Stimulated activated CD4-positive, alpha-beta T cell treated with anti-CD3 and anti-CD28 coated beads, TNF-alpha, amount 100 ng/mL, for 48 hours (primary cell): ENCODE results near the gene RIPOR3.
"Not testable (repeated sequence)": the region's sequence is repeated elsewhere in the genome, so short reads cannot be mapped to it uniquely, and the experiment has no call there.

Source experiments
- DNase-seq, 3 donors: peaks; one replicate each; pipeline ENCODE4 v3.0.0-alpha.2; 2020; ENCODE audit warnings: low read depth in 3 of 3

The RIPOR3 gene

DNA sequence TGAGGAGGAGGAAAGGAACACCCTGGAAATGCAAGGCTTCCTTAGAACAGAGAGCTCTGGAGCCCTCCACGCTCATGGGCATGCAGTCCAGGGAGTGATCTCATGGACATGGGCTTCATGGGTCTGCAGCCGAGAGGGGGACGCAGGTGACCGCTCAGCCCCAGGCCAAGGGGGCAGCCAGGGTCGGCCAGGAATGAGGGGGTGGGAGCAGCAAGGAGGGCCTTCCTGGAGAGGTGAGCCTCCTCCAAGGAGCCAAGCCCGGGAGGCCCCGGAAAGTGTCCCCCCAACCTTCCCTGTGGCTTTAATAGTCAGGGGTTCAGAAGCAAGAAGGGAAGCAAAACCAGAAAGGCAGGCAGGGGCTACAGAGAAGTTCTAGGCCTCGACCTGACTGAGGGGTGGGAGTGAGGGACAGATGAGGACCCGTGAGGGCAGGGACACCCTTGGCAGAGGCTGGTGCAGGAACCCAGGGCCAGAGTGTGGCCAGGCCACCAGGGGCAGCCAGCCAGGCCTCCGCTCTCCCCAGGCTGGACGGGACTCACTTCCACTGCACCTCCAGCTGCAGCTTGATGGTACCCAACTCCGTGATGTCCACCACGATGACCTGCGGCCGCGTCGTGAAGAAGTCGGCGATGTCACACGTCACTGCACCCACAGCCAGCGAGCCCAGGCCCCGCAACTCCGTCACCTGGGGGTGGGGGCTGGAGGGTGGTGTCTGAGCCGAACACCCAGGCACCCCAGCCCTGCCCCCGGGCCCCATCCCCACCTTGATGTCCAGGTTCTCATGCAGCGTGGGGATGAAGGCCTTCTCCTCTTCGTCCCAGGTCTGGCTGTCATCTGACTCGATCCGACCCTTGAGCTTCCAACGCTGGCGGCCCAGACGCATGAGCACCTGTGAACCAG lies 83.2 kb downstream of the RIPOR3 start:
- DNase-seq = no peak

DNA sequence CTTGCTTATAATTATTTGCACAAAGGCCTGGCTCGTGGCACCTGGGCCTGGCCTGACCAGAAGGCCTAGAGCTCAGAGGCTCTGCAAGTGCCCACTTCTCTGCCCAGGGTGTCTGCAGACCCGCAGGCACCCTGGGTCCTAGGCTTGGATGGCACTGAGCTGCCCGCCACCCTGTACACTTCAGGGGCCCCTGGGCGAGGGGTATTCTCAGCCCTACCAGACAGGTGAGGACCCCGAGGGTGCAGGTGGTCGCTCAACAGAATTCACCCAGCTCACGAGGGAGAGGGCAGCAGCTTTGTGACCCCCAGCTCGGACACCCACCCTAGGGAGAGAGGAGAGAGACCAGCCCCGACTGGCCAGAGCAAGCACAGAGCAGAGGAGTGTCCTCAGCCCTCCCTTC lies 83.9 kb downstream of the RIPOR3 start:
- DNase-seq = no peak

DNA sequence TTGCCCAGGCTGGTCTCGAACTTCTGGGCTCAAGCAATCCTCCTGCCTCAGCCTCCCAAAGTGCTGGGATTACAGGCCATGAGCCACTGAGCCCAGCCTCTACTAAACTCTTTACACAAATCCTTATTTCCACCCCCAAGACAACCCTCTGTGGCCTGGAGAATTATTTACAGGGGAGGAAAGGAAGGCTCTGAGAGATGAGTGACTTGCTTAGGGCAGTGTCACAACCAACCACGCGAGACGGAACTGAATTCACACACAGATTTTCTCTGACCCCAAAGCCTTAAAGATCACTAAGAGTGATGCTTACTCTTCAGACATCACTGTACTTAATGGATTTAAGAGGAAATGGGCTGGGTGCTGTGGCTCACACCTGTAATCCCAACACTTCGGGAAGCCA lies 86.2 kb downstream of the RIPOR3 start:
- DNase-seq = no peak

DNA sequence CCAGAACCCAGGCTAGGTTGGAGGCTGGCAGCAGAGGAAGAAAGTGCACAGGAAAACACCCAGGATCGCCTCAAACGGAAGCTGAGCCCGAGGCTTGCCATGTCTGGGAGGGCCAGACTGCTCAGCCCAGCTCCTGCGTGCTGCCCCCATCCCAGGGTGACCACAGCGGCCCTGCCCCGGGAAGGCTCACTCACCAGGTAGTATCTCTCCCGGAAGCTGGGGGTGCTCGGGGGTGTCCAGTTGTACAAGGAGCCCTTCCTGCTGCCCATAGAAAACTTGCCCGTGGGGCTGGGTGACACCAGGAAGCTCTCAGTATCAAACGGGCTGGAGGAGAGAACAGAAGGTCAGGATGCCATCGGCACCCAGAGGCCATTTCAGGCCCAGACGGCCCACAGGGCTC lies 86.9 kb downstream of the RIPOR3 start:
- no peak for DNase-seq

DNA sequence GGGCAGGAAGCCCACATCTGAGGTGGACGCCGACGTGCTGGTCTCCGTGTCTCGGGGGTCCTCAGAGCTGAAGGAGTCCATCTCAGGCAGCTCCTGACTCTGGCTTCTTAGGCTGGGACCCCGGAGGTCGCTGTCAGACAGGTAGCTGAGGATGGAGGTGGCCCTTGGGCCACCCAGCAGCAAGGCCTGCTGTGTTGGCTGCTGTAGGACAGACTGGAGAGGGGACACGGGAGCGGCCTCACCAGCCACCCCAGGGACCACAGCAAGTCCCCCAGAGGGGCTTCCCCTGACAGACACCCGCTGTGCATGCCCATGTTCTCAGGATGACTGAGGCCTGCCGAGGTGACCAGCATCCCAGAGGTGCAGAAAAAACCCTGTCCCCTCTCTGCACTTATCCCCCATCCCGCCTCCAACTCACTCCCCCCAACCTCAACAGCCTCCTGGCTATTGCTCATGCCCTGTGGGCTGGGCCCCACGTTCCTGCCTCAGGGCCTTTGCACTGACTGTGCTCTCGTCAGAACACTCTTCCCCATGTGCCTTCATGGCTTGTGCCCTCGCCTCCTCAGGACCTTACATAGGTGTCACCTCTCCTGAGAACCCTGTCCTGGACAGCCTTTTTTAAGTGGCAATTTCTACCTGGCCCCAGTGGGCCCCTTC lies 88.8 kb downstream of the RIPOR3 start:
- no peak for DNase-seq

DNA sequence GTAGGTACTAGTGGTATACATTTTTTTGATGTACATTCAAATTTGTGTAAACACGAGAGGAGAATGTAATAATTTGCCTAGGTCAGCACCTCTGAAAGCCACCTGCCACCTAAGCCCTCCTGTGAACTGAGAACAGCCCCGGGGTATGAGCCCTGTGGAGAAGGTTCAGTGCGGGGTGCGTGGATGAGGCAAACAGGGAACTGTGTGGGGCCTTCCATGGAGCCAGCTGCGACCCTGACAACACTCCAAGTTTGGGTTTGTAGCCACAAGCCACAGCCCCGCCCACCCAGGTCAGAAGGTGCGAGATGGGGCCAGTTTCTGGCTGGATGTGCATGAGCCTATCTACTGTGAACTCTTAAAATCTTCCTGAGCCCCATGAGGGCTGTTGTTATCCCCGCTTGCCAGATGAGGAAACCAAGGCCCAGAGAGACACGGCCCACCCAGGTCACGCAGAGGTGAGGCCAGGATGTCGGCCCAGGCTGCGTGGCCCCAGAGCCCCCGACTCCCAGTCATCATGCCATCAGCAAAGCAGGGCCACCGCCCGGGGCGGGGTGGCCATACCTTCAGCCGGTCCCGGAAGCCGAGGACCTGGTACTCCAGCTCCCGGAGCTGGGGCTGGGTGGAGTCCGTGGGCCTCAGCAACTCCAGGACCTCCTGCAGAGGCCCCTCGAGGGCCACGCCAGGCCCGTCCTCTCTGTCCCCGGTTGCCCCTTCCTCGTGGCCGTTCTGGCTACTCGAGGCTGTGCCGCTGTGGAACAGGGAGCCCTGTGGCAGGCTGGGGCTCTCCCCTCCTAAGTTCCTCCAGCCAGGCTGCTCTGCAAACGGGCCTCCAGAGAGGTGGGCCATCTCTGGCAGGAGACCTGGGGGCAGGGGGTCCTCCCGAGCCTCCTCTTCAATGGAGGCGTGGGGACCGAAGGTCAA lies 89.6 kb downstream of the RIPOR3 start:
- DNase-seq = no peak

DNA sequence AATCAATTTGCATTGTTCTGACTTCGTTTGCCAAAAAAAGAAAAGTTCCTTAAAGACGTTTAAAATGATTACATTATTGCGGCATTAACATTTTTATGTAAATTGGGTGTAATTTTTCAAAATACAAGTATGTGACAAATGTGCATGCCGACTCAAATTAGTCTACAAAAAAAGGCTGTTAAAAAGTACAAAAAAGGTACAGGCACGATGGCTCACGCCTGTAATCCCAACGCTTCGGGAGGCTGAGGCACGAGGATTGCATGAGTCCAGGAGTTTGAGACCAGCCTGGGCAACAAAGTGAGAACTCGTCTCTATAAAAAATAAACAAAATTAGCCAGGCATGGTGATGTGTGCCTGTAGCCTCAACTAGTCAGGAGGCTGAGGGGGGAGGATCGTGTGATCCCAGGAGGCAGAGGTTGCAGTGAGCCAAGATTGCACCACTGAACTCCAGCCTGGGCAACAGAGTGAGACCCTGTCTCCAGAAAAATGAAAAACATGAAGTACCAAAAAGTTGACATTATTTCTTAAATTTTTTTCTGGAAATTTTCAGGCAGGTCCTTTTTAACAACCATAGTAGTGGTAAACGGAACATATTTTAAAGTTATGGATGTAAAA lies 91.0 kb downstream of the RIPOR3 start:
- DNase-seq = no peak

DNA sequence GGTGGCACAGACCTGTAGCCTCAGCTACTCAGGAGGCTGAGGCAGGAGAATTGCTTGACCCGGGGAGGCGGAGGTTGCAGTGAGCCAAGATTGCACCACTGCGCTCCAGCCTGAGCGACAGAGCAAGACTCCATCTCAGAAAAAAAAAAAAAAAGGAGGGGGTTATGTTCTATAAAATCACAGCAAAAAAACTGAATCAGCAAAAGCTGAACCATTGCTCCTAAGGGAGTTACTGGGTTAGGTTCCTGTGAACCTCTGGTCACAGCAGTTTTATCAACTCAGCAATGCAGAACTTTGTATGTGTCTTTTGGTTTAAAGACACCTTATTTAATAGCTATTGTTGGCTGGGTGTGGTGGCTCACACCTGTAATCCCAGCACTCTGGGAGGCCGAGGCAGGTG lies 92.6 kb downstream of the RIPOR3 start:
- DNase-seq = not testable (repeated sequence)

DNA sequence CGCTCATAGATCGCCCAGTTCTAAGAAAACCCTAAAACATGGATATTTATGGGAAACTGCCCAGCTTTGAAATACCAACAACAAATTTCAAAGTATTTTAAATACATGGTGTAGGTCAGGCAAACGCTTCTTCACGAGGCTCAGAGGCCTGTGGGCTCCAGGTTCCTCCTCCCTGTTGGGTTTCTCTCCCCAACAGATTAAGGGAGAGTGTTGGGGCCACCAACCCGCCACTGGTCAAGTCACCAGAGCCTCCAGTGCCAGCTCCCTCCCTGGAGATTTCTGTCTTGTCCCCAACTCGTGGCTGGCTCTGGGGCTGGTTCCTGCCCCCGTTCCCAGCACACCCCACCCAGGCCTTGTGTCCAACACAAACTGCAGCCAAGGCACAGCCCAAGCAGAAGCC lies 93.3 kb downstream of the RIPOR3 start:
- DNase-seq = no peak

DNA sequence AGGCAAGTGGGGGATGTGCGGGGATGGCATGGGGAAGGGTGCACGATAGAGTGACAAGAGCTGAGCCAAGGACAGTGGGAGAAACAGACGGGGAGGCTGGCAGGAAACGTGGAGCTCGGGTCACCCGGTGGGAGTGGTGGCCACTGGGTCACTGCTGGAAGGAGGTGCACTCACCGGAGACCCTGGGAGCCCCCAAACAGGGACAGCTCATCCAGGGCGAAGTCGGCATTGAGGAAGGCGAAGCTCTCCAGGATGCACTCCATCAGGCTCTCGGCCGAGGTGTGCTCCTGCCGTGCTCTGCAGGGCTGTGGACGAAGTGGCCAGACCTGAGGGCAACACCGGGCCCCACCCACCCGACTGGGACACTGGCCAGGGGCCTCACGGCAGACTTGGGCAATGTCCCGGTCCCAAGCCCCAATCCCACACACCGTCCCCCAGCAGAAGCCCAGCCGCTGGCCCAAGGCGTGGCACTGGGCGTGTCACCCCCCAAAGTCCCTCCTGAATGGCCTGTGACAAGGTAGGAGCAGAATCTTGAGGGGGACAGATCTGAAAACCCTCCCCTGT lies 93.9 kb downstream of the RIPOR3 start:
- no peak for DNase-seq

DNA sequence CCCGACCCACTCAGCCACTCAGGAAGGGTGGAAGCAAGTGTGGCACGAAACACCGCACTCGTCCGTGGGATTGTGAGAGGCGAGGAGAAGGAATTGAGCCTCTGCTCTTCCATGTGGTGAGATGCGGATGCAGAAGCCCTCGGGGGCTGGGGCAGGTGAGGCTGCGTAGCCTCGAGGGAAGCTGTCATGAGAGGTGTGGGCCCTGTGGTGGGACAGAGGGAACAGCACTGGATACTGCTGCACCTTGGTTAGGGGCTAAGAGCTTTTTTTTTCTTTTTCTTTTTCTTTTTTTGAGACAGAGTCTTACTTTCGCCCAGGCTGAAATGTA lies 94.7 kb downstream of the RIPOR3 start:
- DNase-seq = no peak

DNA sequence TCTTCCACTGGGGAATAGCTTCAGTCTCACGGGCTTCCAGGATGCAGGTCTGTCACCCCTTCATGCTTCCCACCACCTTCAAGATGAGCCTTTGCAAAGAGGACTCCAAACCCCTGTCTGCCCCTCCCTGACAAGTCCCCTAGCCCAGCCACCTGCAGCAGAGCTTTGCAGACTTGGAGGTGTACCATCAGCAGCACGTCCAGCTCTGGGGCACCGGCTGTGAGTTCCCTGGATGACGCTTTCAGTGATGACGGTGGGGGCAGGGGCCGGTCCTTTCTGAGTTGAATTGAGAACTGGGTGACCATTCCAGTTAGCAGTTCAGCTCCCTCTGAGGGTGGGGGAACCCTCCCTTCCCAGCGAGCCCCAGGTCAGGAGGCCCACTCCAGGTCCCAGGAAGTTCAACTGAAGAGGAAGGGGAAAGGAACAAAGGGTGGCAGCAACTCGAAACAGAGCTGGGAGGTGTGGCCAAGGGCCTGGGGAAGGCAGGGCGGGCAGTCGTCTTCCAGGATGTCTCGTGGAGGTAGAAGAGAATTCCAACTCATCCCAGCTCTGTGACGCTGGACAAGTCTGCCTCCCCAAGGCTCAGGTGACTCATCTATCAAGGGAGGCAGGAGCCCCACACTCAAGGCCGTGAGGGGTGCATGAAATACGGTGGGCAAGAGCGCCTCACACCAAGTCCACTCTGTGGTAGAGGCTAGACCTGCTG lies 95.2 kb downstream of the RIPOR3 start:
- no peak for DNase-seq

DNA sequence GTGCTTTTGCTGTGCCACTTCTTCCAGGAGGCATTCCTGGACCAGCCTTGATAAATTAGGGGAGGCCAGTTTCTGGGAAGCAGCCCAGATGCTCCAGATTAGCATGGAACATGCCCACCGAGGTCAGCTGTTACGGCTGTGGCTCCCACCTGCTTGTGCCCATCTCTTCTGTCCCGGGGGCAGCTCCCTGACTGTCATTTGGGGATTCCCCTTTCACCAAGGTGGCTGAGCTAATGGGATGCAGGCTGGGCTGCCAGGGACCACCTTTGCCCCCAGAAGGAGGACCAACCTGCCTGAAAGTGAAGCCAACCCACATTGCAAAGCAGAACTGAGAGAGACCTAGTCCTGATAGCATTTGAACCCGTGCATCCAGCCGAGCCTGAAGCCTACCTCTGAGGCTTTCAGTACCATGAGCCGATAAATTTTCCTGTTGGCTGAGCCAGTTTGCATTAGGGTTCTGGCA lies 95.9 kb downstream of the RIPOR3 start:
- DNase-seq = no peak

DNA sequence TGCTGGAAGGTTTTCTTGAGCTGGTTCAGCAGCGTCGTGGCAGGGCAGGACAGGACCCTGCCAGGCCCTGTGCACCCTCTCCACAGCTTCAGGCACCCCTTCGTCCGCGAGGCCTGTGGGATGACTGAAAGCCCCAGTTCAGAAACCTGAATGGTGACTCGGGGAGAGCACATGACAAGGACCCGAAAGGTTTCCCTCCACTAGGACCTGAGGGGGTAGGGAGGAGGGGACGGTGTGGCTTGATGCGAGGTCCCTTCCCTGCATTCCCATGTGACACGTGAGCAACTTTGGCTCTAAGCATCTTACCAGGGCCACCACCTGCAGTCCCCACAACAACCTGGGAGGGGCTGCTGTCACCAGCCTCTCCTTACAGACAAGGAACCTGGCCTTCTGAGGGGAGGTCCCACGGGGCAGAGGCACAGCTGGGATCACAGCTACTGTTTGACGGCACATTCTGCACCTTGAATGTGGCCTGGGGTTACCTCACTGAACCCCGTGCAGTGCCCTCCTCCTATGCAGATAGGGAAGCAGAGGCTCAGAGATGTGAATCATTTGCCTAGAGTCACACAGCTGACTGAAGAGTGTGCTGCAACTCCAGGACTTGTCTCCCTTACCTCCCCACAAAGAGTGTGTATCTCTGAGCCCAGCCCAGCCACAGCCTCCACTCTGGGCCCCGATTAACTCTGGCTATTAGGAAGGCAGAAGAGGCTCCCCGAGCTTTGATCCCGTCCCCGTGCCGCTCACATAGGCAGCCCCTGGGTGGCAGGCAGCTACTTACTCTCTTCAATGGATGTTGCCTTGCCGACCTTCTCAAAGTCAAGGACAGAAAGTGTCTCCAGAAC lies 96.5 kb downstream of the RIPOR3 start:
- no peak for DNase-seq

DNA sequence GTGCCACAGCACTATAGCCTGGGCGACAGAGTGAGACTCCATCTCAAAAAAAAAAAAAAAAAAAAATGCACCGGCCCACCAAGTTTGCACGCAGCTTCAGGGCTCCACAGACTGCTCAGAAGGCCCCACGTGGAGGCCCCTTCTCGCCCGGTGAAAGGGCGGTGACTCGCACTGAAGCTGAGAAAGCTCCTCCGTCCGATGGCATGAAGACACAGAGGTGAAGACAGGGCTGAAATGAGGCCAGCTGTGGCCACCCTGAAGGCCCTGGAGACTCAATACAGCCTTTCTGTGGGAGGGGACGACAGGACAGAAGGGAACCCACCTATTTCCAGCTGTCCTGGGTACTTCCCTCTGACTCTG lies 97.1 kb downstream of the RIPOR3 start:
- DNase-seq = no peak

DNA sequence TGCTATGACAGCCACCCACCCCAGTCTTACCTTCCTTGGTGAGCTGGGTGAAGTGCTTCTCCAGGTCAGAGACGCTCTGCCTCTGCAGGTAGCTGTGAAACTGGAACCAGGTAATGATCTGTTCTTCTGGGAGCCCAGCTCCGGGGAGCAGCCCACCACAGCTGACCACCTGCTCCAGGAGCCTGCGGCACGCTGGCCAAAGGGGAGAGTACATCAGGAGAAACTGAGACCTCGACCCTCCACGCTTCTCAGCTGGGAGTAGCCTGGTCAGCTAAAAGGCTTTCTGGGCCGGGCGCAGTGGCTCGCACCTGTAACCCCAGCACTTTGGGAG lies 98.4 kb downstream of the RIPOR3 start:
- no peak for DNase-seq

DNA sequence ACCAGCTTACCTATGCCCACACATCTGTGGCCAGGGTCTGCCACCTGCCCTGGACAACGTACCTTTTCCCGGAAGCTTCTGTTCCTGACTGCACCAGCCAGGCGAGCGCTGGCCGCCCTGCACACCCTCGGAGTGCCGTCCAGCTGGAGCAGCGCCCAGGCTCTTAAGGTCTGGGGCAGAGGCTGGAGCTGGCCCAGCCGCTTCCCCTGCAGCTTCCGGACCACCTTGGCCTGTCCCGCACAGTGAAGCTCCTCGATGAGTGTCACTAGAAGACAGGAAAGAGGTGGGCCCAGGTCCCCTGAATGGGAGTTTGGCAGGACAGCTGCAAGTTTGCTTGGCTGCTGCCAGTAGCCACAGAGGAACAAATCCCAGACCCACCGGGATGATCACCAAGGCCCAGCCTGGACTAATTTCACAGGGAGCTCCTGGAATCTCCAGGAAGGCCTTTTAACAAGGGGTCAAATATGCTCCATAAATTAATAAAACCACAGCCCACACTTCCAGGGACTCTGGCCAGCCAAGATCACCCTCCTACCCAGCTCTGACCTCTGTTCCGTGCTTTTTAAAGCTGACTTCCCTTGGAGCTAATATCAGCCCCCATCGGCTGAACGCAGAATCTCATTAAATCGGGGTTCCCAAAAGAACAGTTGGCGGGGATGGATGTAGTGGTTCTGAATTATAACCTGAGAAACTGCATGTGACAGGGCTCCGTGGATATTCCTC lies 98.9 kb downstream of the RIPOR3 start:
- no peak for DNase-seq

DNA sequence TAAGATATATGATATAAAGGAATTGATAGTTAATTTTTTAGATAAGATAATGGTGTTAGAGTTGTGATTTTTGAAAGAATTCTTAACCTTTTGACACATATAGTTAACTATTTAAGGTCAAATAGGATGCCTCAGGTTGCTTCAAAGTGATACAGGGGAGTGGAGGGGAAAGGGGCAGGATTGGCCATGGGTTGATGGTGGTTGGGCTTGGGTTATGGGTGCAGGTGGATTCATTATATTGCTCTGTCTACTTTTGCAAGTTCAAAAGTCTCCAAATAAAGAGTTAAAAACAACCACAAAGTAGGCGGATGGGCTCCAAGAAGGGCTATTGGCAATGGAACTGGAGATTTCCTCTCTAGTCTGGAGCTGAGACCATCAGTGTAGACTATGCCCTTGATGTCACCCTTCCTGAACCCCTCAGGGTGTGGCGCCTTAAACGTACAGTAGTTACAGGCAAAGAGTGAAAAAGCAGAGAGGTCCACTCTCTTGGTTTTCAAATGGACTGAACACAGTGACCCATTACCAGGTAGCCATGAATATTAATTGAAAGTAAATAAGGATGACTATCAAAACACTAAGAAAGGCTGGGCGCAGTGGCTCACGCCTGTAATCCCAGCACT lies 100.0 kb downstream of the RIPOR3 start:
- DNase-seq = no peak

DNA sequence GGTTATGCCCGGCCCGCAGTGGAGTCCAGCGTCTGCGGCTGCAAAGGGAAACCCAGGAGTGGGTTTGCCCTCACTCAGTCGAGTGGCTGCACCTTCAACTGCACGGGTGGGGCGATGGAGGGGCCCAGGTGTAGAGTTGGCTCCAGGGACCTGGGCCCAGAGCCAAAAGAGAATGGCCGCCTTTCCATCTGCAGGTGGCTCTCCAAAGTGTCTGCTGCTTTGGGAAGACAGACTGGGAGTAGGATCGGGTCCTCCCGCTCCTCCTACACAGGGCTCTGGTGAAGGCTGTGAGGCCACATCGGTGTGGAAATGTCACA lies 101.0 kb downstream of the RIPOR3 start:
- DNase-seq = no peak
